Dendritic cell treated with granulocyte-macrophage colony-stimulating factor and Interleukin-4, amounts not matched to agents 40 ng/mL and 50 ng/mL, for 4 days (primary cell): ENCODE data around the gene CAND2.
A peak's percentile ranks its signal among the peaks of the same experiment; 100 is the strongest.

ENCODE experiments used
- H3K27ac Mint-ChIP-seq: one replicate; pipeline ENCODE4 v1.8.0; 2022; ENCODE audit warnings: mild to moderate bottlenecking, mixed read lengths
- H3K27me3 Mint-ChIP-seq: one replicate; pipeline ENCODE4 v1.8.0; 2022; ENCODE audit warnings: mild to moderate bottlenecking, mixed read lengths
- H3K36me3 Mint-ChIP-seq: one replicate; pipeline ENCODE4 v1.8.0; 2022; ENCODE audit warnings: low read depth, mixed read lengths
- H3K4me1 Mint-ChIP-seq: one replicate; pipeline ENCODE4 v1.8.0; 2022; ENCODE audit warnings: low read depth, mixed read lengths
- H3K4me3 Mint-ChIP-seq: one replicate; pipeline ENCODE4 v1.8.0; 2022; ENCODE audit warnings: mild to moderate bottlenecking, moderate library complexity, mixed read lengths
- H3K9me3 Mint-ChIP-seq: one replicate; pipeline ENCODE4 v1.8.0; 2022; ENCODE audit warnings: mixed read lengths
- intact Hi-C: fragments of 100-400 bp; cut with micrococcal nuclease; formaldehyde crosslinking; loops from one replicate; pipeline ENCODE4 v1.15.0; 2022

The CAND2 gene

GRCh38 chr3:12807066-12807465 is 10.6 kb downstream of the CAND2 start:
- Mint-ChIP-seq H3K4me3 (no peak overlapping the region), H3K27ac (no peak overlapping the region), H3K9me3 (no peaks in the 10 kb centered on the region), H3K27me3 (peaks cover 17% of the 10 kb centered on the region), H3K4me1 (peaks cover 6% of the 10 kb centered on the region), H3K36me3 (no peaks in the 10 kb centered on the region)
- intact Hi-C loops: no loop called here

- Mint-ChIP-seq H3K4me1 (peaks cover 6% of the 10 kb centered on the region), H3K27me3 (peaks cover 17% of the 10 kb centered on the region), H3K9me3 (no peaks in the 10 kb centered on the region), H3K27ac (no peak overlapping the region), H3K36me3 (no peaks in the 10 kb centered on the region), H3K4me3 (no peak overlapping the region)
- intact Hi-C loops: no loop called here
Observed at GRCh38 chr3:12807601-12808359, 11.3 kb downstream of the CAND2 start.

GRCh38 chr3:12808587-12808986 is 12.1 kb downstream of the CAND2 start:
- Mint-ChIP-seq H3K27ac (no peak overlapping the region), H3K27me3 (peaks cover 17% of the 10 kb centered on the region), H3K4me1 (peaks cover 6% of the 10 kb centered on the region), H3K9me3 (no peaks in the 10 kb centered on the region), H3K36me3 (no peaks in the 10 kb centered on the region), H3K4me3 (no peak overlapping the region)
- intact Hi-C loops: no loop called here

GRCh38 chr3:12809001-12809400 is 12.5 kb downstream of the CAND2 start:
- Mint-ChIP-seq H3K4me3 (no peak overlapping the region), H3K4me1 (peaks cover 6% of the 10 kb centered on the region), H3K36me3 (no peaks in the 10 kb centered on the region), H3K9me3 (no peaks in the 10 kb centered on the region), H3K27me3 (peaks cover 17% of the 10 kb centered on the region), H3K27ac (no peak overlapping the region)
- intact Hi-C loops: no loop called here

GRCh38 chr3:12809435-12809834 is 13.0 kb downstream of the CAND2 start:
- Mint-ChIP-seq H3K4me3 (peak overlapping the region; percentile 74), H3K9me3 (no peaks in the 10 kb centered on the region), H3K27ac (no peak overlapping the region), H3K36me3 (no peaks in the 10 kb centered on the region), H3K27me3 (peaks cover 17% of the 10 kb centered on the region), H3K4me1 (peaks cover 6% of the 10 kb centered on the region)
- intact Hi-C loops: no loop called here

GRCh38 chr3:12810013-12810780 is 13.7 kb downstream of the CAND2 start:
- intact Hi-C loops: loop anchor here (10.0 kb wide), 1 partner anchor 105 kb away; no protein-coding TSS in a partner anchor
- Mint-ChIP-seq H3K27ac (no peak overlapping the region), H3K9me3 (no peaks in the 10 kb centered on the region), H3K36me3 (no peaks in the 10 kb centered on the region), H3K4me1 (peaks cover 6% of the 10 kb centered on the region), H3K27me3 (peaks cover 17% of the 10 kb centered on the region), H3K4me3 (peak overlapping the region; percentile 74)

- Mint-ChIP-seq H3K4me3 (no peak overlapping the region), H3K9me3 (no peaks in the 10 kb centered on the region), H3K36me3 (no peaks in the 10 kb centered on the region), H3K4me1 (peaks cover 6% of the 10 kb centered on the region), H3K27me3 (peaks cover 17% of the 10 kb centered on the region), H3K27ac (no peak overlapping the region)
- intact Hi-C loops: loop anchor here (10.0 kb wide), 1 partner anchor 106 kb away; no protein-coding TSS in a partner anchor
Observed at GRCh38 chr3:12810961-12811360, 14.5 kb downstream of the CAND2 start.

GRCh38 chr3:12812812-12813211 is 16.3 kb downstream of the CAND2 start:
- Mint-ChIP-seq H3K36me3 (no peaks in the 10 kb centered on the region), H3K4me3 (no peak overlapping the region), H3K4me1 (peaks cover 6% of the 10 kb centered on the region), H3K9me3 (no peaks in the 10 kb centered on the region), H3K27me3 (peaks cover 22% of the 10 kb centered on the region), H3K27ac (no peak overlapping the region)
- intact Hi-C loops: loop anchor here (10.0 kb wide), 1 partner anchor 108 kb away; no protein-coding TSS in a partner anchor

- peaks cover 6% of the 10 kb centered on the region for H3K4me1 Mint-ChIP-seq
- no peak overlapping the region for H3K4me3 Mint-ChIP-seq
- H3K27ac Mint-ChIP-seq: no peak overlapping the region
- H3K36me3 Mint-ChIP-seq: no peaks in the 10 kb centered on the region
- H3K27me3 Mint-ChIP-seq: peaks cover 12% of the 10 kb centered on the region
- intact Hi-C loops: loop anchor here (10.0 kb wide), 1 partner anchor 109 kb away; no protein-coding TSS in a partner anchor
- no peaks in the 10 kb centered on the region for H3K9me3 Mint-ChIP-seq
Observed at GRCh38 chr3:12813967-12814366, 17.5 kb downstream of the CAND2 start.

- Mint-ChIP-seq H3K4me1 (no peaks in the 10 kb centered on the region), H3K9me3 (no peaks in the 10 kb centered on the region), H3K36me3 (no peaks in the 10 kb centered on the region), H3K27ac (no peak overlapping the region), H3K27me3 (peaks cover 5% of the 10 kb centered on the region), H3K4me3 (no peak overlapping the region)
- intact Hi-C loops: loop anchor here (10.0 kb wide), 1 partner anchor 110 kb away; no protein-coding TSS in a partner anchor
Observed at GRCh38 chr3:12815078-12815477, 18.6 kb downstream of the CAND2 start.

GRCh38 chr3:12815719-12816118 is 19.2 kb downstream of the CAND2 start:
- Mint-ChIP-seq H3K4me3 (no peak overlapping the region), H3K27me3 (peaks cover 5% of the 10 kb centered on the region), H3K4me1 (no peaks in the 10 kb centered on the region), H3K36me3 (no peaks in the 10 kb centered on the region), H3K9me3 (no peaks in the 10 kb centered on the region), H3K27ac (no peak overlapping the region)
- intact Hi-C loops: loop anchor here (10.0 kb wide), 1 partner anchor 111 kb away; no protein-coding TSS in a partner anchor

GRCh38 chr3:12816521-12817342 is 20.3 kb downstream of the CAND2 start:
- intact Hi-C loops: loop anchor here (10.0 kb wide), 1 partner anchor 112 kb away; no protein-coding TSS in a partner anchor
- Mint-ChIP-seq H3K27ac (no peak overlapping the region), H3K4me1 (no peaks in the 10 kb centered on the region), H3K4me3 (no peak overlapping the region), H3K27me3 (peaks cover 5% of the 10 kb centered on the region), H3K36me3 (no peaks in the 10 kb centered on the region), H3K9me3 (no peaks in the 10 kb centered on the region)

- peaks cover 5% of the 10 kb centered on the region for H3K27me3 Mint-ChIP-seq
- intact Hi-C loops: loop anchor here (10.0 kb wide), 1 partner anchor 113 kb away; no protein-coding TSS in a partner anchor
Observed at GRCh38 chr3:12817343-12817710, 20.8 kb downstream of the CAND2 start.

More at GRCh38 chr3:12817343-12817710, 20.8 kb downstream of the CAND2 start:
- H3K27ac Mint-ChIP-seq: no peak overlapping the region
- no peaks in the 10 kb centered on the region for H3K9me3 Mint-ChIP-seq
- no peak overlapping the region for H3K4me3 Mint-ChIP-seq
- no peaks in the 10 kb centered on the region for H3K36me3 Mint-ChIP-seq
- no peaks in the 10 kb centered on the region for H3K4me1 Mint-ChIP-seq
